Panc1 (cell line): Measurements from ENCODE around the gene ATF7. TPM values are rescaled to one million over a fixed set of nuclear protein-coding genes. Genes with fewer than 3 reads are reported as not detected.
"Not testable (repeated sequence)": the region's sequence is repeated elsewhere in the genome, so short reads cannot be mapped to it uniquely, and the experiment has no call there.

Experiments
- ATAC-seq: fragments of 200-7000 bp; cut with Tn5 transposase; 2 replicates; pipeline ENCODE4 v1.9.1; 2020; ENCODE audit warnings: mild to moderate bottlenecking, moderate library complexity
- BruUV-seq: library from RNA; stranded (reverse); fragments of 400-500 nt; replicated peaks from 2 replicates; lab custom pipeline; 2021; lab: Mats Ljungman, UMichigan
- CTCF ChIA-PET: fragments of 300-600 bp; sonication (Branson Sonifier 250); formaldehyde crosslinking; loops from one replicate; lab custom pipeline; 2022; ENCODE audit warnings: antibody characterized with exemption; lab: Charles Lee
- POLR2A ChIA-PET: fragments of 300-600 bp; sonication (Branson Sonifier 250); formaldehyde crosslinking; loops from one replicate; lab custom pipeline; 2022; ENCODE audit warnings: antibody characterized with exemption; lab: Charles Lee
- DNase-seq: peaks from one replicate; pipeline ENCODE4 v3.0.0-alpha.2; 2010; ENCODE audit warnings: low read depth, low spot score
- H3K27ac ChIP-seq: 2 replicates; pipeline ENCODE4 v1.5.1; 2011; ENCODE audit warnings: mild to moderate bottlenecking, low read length, inconsistent platforms
- H3K27me3 ChIP-seq: fragments of 200-500 bp; sonication (Bioruptor generic); 2 replicates; pipeline ENCODE4 v1.6.0; 2014; ENCODE audit warnings: low read length, inconsistent platforms; ENCODE audit not compliant: control insufficient read depth, insufficient read depth
- H3K36me3 ChIP-seq: fragments of 200-500 bp; sonication (Bioruptor generic); 2 replicates; pipeline ENCODE4 v1.5.1; 2014; ENCODE audit warnings: inconsistent platforms, mild to moderate bottlenecking, low read length, moderate library complexity; ENCODE audit not compliant: control insufficient read depth, insufficient read depth
- H3K4me1 ChIP-seq: 2 replicates; pipeline ENCODE4 v1.5.1; 2011; ENCODE audit warnings: inconsistent platforms, mild to moderate bottlenecking, low read length, moderate library complexity; ENCODE audit not compliant: control insufficient read depth, insufficient read depth
- H3K4me3 ChIP-seq, 2 experiments: 2 replicates each; pipeline ENCODE4 v1.5.1; 2011 to 2012; ENCODE audit warnings: low read depth in 2 of 2, low read length in 2 of 2, mild to moderate bottlenecking in 2 of 2, inconsistent platforms in 1 of 2, moderate library complexity in 1 of 2
- H3K9me3 ChIP-seq: fragments of 200-500 bp; sonication (Bioruptor generic); 2 replicates; pipeline ENCODE4 v1.5.1; 2014; ENCODE audit warnings: low read depth, mild to moderate bottlenecking, inconsistent platforms, low read length, moderate library complexity; ENCODE audit not compliant: control insufficient read depth, insufficient read depth
- POLR2AphosphoS5 ChIP-seq: IDR thresholded peaks from 2 replicates; pipeline ENCODE4 v1.6.1; 2012; ENCODE audit warnings: mild to moderate bottlenecking, low read depth, low read length, moderate library complexity
- SIN3A ChIP-seq: IDR thresholded peaks from 2 replicates; pipeline ENCODE4 v1.6.1; 2012; ENCODE audit warnings: low read depth, mild to moderate bottlenecking, low read length, moderate library complexity, borderline replicate concordance; ENCODE audit not compliant: insufficient read depth
- TCF7L2 ChIP-seq: IDR thresholded peaks from 2 replicates; pipeline ENCODE4 v1.6.1; 2011; ENCODE audit warnings: mild to moderate bottlenecking, low read depth, low read length, inconsistent platforms
- in situ Hi-C: cut with HindIII; loops from 2 replicates; pipeline ENCODE4 v1.10.0; 2016; ENCODE audit warnings: low sequenced_read_pairs, low pct_unique_long_range_greater_than_20kb
- intact Hi-C: fragments of 100-400 bp; cut with micrococcal nuclease; formaldehyde crosslinking; loops from one replicate; pipeline ENCODE4 v1.10.0; 2022; ENCODE audit not compliant: unreplicated experiment
- total RNA-seq: library from RNA; stranded (reverse); gene quantifications from one replicate; pipeline ENCODE4 v1.2.1, GENCODE V29; 2021; ENCODE audit not compliant: unreplicated experiment
- TF ChIP-seq, protein P1 (sequence below): fragments of 450-650 bp; IDR thresholded peaks from 2 replicates; pipeline ENCODE4 v1.5.1; 2017; ENCODE audit warnings: mild to moderate bottlenecking
- TF ChIP-seq, protein P2 (sequence below), 2 experiments: IDR thresholded peaks; 2 replicates each; pipeline ENCODE4 v1.6.1; 2011 to 2012; ENCODE audit warnings: low read depth in 2 of 2, control low read depth in 1 of 2, low read length in 1 of 2, mild to moderate bottlenecking in 1 of 2, moderate library complexity in 1 of 2; ENCODE audit not compliant: insufficient read depth in 1 of 2

The ATF7 gene
- total RNA-seq, 1 experiment from 2014 or later: 29.5 TPM

DNA sequence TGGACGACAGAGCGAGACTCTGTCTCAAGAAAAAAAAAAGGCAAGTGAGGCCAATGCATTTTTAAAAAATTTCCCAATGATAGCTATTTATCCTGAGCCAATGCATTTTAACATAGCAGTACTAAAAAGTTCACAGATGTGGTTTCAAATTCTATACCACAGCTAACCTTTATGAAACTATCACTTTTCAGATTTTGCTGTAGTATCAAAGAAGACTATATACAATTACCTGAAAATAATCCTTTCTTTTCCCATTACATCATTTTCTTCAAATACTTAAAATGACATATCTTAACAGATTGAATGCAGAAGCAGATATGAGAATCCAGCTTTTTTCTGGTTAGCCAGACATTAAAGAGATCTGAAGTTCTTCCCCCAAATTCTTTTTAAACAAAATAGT is 13.2 kb downstream of the ATF7 start:
- Histone ChIP-seq H3K4me3 (no peak overlapping the region), H3K4me1 (no peaks in the 10 kb centered on the region), H3K27ac (no peak overlapping the region), H3K36me3 (no peaks in the 10 kb centered on the region), H3K9me3 (no peaks in the 10 kb centered on the region), H3K27me3 (no peaks in the 10 kb centered on the region)
- ChIA-PET POLR2A (interaction anchor here (0.6 kb wide), 1 partner anchor 53 kb away, joined by 7 read pairs; no protein-coding TSS in a partner anchor), CTCF (interaction anchor here (0.6 kb wide), 1 partner anchor 33 kb away, joined by 3 read pairs; no protein-coding TSS in a partner anchor)
- intact Hi-C loops: no loop called here
- DNase-seq: no peak
- BruUV-seq: no TSS peak
- TF ChIP-seq SIN3A (no peak), POLR2AphosphoS5 (no peak), TCF7L2 (no peak)
- TF ChIP-seq, protein P1, sequence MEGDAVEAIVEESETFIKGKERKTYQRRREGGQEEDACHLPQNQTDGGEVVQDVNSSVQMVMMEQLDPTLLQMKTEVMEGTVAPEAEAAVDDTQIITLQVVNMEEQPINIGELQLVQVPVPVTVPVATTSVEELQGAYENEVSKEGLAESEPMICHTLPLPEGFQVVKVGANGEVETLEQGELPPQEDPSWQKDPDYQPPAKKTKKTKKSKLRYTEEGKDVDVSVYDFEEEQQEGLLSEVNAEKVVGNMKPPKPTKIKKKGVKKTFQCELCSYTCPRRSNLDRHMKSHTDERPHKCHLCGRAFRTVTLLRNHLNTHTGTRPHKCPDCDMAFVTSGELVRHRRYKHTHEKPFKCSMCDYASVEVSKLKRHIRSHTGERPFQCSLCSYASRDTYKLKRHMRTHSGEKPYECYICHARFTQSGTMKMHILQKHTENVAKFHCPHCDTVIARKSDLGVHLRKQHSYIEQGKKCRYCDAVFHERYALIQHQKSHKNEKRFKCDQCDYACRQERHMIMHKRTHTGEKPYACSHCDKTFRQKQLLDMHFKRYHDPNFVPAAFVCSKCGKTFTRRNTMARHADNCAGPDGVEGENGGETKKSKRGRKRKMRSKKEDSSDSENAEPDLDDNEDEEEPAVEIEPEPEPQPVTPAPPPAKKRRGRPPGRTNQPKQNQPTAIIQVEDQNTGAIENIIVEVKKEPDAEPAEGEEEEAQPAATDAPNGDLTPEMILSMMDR: no peak
- TF ChIP-seq, protein P2, sequence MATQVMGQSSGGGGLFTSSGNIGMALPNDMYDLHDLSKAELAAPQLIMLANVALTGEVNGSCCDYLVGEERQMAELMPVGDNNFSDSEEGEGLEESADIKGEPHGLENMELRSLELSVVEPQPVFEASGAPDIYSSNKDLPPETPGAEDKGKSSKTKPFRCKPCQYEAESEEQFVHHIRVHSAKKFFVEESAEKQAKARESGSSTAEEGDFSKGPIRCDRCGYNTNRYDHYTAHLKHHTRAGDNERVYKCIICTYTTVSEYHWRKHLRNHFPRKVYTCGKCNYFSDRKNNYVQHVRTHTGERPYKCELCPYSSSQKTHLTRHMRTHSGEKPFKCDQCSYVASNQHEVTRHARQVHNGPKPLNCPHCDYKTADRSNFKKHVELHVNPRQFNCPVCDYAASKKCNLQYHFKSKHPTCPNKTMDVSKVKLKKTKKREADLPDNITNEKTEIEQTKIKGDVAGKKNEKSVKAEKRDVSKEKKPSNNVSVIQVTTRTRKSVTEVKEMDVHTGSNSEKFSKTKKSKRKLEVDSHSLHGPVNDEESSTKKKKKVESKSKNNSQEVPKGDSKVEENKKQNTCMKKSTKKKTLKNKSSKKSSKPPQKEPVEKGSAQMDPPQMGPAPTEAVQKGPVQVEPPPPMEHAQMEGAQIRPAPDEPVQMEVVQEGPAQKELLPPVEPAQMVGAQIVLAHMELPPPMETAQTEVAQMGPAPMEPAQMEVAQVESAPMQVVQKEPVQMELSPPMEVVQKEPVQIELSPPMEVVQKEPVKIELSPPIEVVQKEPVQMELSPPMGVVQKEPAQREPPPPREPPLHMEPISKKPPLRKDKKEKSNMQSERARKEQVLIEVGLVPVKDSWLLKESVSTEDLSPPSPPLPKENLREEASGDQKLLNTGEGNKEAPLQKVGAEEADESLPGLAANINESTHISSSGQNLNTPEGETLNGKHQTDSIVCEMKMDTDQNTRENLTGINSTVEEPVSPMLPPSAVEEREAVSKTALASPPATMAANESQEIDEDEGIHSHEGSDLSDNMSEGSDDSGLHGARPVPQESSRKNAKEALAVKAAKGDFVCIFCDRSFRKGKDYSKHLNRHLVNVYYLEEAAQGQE (IDR thresholded peaks at IDR 0.05; ENCODE audit: insufficient read depth in 1 of 2, low read depth in 2 of 2, low read length in 1 of 2): no peak
- in situ Hi-C loops: no loop called here
- no peak for ATAC-seq

DNA sequence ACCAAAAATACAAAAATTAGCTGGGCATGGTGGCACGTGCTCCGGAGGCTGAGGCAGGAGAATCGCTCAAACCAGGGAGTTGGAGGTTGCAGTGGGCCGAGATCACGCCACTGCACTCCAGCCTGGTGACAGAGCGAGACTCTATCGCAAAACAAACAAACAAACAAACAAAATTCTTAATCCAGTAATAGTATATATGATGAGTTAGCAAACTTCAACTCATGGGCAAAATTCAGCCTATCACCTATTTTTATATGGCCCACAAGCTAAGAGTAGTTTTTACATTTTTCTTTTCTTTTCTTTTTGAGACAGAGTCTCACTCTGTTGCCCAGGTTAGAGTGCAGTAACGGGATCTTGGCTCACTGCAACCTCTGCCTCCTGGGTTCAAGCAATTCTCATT is 14.9 kb downstream of the ATF7 start:
- no peaks in the 10 kb centered on the region; the same call in 1 of the 2 replicates for H3K36me3 ChIP-seq
- no TSS peak for BruUV-seq
- ChIA-PET CTCF (no interaction called here), POLR2A (no interaction called here)
- no peak overlapping the region for H3K27ac ChIP-seq
- H3K4me3 ChIP-seq: no peak overlapping the region
- TF ChIP-seq POLR2AphosphoS5 (no peak), SIN3A (no peak), TCF7L2 (no peak)
- TF ChIP-seq, protein P2 (IDR thresholded peaks at IDR 0.05; ENCODE audit: insufficient read depth in 1 of 2, low read depth in 2 of 2, low read length in 1 of 2): no peak
- TF ChIP-seq, protein P1: no peak
- no peak for DNase-seq
- H3K27me3 ChIP-seq: no peaks in the 10 kb centered on the region
- no peak for ATAC-seq
- no peaks in the 10 kb centered on the region for H3K9me3 ChIP-seq
- no peaks in the 10 kb centered on the region for H3K4me1 ChIP-seq
- intact Hi-C loops (no loop called here), in situ Hi-C loops (no loop called here)

DNA sequence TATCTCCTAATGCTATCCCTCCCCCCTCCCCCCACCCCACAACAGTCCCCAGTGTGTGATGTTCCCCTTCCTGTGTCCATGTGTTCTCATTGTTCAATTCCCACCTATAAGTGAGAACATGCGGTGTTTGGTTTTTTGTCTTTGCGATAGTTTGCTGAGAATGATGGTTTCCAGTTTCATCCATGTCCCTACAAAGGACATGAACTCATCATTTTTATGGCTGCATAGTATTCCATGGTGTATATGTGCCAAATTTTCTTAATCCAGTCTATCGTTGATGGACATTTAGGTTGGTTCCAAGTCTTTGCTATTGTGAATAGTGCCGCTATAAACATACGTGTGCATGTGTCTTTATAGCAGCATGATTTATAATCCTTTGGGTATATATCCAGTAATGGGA is 19.5 kb downstream of the ATF7 start:
- intact Hi-C loops, in situ Hi-C loops, ATAC-seq, H3K27ac ChIP-seq, DNase-seq, H3K9me3 ChIP-seq, CTCF ChIA-PET, H3K4me3 ChIP-seq, H3K27me3 ChIP-seq, POLR2A ChIA-PET, H3K36me3 ChIP-seq, BruUV-seq: not testable (repeated sequence)
- H3K4me1 ChIP-seq: peaks cover 19% of the 10 kb centered on the region
